C4-2B (cell line): ENCODE measurements around the gene KNDC1.

Experiments used
- ZFX ChIP-seq: fragments of 450-650 bp; IDR thresholded peaks from 2 replicates; pipeline ENCODE4 v1.6.1; 2017
- TF ChIP-seq, protein P1 (sequence below): fragments of 450-650 bp; conservative IDR thresholded peaks from 2 replicates; pipeline ENCODE4 v1.5.1; 2017; ENCODE audit warnings: mild to moderate bottlenecking

DNA sequence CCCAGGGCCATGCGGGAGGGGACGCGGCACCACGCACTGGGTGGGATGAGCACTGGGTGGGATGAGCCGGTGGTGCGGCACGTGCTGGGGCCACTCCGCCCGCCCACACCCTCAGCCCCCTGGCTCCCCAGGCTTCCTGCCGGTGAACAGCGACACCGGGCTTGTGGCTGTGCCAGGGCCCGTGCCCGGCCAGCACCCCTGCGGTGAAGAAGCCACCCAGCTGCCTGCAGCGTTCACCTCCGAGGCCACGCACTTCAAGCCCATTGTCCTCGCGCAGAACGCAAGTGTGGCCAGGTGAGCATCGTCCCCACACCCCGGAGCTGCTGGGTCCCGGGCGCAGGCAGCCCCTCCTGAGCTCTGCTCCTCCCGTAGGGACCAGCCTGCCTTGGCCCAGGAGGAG, 38.2 kb downstream of the KNDC1 start:
- TF ChIP-seq, protein P1, sequence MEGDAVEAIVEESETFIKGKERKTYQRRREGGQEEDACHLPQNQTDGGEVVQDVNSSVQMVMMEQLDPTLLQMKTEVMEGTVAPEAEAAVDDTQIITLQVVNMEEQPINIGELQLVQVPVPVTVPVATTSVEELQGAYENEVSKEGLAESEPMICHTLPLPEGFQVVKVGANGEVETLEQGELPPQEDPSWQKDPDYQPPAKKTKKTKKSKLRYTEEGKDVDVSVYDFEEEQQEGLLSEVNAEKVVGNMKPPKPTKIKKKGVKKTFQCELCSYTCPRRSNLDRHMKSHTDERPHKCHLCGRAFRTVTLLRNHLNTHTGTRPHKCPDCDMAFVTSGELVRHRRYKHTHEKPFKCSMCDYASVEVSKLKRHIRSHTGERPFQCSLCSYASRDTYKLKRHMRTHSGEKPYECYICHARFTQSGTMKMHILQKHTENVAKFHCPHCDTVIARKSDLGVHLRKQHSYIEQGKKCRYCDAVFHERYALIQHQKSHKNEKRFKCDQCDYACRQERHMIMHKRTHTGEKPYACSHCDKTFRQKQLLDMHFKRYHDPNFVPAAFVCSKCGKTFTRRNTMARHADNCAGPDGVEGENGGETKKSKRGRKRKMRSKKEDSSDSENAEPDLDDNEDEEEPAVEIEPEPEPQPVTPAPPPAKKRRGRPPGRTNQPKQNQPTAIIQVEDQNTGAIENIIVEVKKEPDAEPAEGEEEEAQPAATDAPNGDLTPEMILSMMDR: no peak
- TF ChIP-seq ZFX: no peak
